Measurements from ENCODE around the gene GOLGA2.

- TF ChIP-seq CTCF (IDR thresholded peaks at IDR 0.05) (no peak), POLR2A (IDR thresholded peaks at IDR 0.05) (no peak), POLR2AphosphoS5 (IDR thresholded peaks at IDR 0.05) (no peak), EP300 (IDR thresholded peaks at IDR 0.05) (no peak)
Measured at GRCh38 chr9:128293091-128293490, 17.3 kb upstream of the GOLGA2 start.

Data from gastroesophageal sphincter (tissue), 3 donors.